SK-N-SH (cell line): Measurements from ENCODE around the gene RAPGEF1. TPM values are rescaled to one million over a fixed set of nuclear protein-coding genes. Genes with fewer than 3 reads are reported as not detected.

ENCODE experiments used
- CTCF ChIA-PET: fragments of 300-600, 350-600 bp; formaldehyde crosslinking; extraction: SDS; loops from one replicate; lab custom pipeline; 2021; lab: Yijun Ruan, JAX
- POLR2A ChIA-PET: fragments of 350-600 bp; sonication (Branson Sonifier 250); formaldehyde crosslinking; extraction: SDS; loops from one replicate; lab custom pipeline; 2020; ENCODE audit warnings: antibody characterized with exemption, inconsistent platforms; lab: Yijun Ruan, JAX
- DNase-seq: peaks from one replicate; pipeline ENCODE4 v3.0.0; 2012
- H2AFZ ChIP-seq: fragments of 200-600 bp; sonication (generic); 2 replicates; pipeline ENCODE4 v1.8.1; 2016; ENCODE audit warnings: antibody characterized with exemption, mild to moderate bottlenecking, low read depth
- H3F3A ChIP-seq: fragments of 200-600 bp; sonication (generic); replicated peaks from 2 replicates; pipeline ENCODE3; 2016; ENCODE audit warnings: antibody characterized with exemption, mild to moderate bottlenecking; ENCODE audit not compliant: insufficient read depth
- H3K27ac ChIP-seq, 2 experiments: fragments of 200-500 bp in 1 of 2; fragments of 200-600 bp in 1 of 2; sonication (Bioruptor generic) in 1 of 2; sonication (generic), shearing (Covaris generic) in 1 of 2; 2 replicates each; pipeline versions ENCODE4 v1.5.1 to v1.6.1; 2014 to 2016; ENCODE audit warnings: low read depth in 2 of 2, inconsistent platforms in 1 of 2, low read length in 1 of 2, mild to moderate bottlenecking in 1 of 2, mixed read lengths in 1 of 2
- H3K27me3 ChIP-seq: fragments of 200-600 bp; sonication (generic), shearing (Covaris generic); 2 replicates; pipeline ENCODE4 v1.6.1; 2016; ENCODE audit warnings: mixed run types; ENCODE audit not compliant: insufficient read depth
- H3K36me3 ChIP-seq, 2 experiments: fragments of 200-500 bp in 1 of 2; fragments of 200-600 bp in 1 of 2; sonication (Bioruptor generic) in 1 of 2; sonication (generic) in 1 of 2; replicated peaks in 1 of 2; 2 replicates each; pipeline versions ENCODE3 to v1.5.1; 2014 to 2016; ENCODE audit warnings: low read length in 1 of 2, mild to moderate bottlenecking in 1 of 2; ENCODE audit not compliant: insufficient read depth in 2 of 2, control insufficient read depth in 1 of 2
- H3K4me1 ChIP-seq, 2 experiments: fragments of 200-500 bp in 1 of 2; fragments of 200-600 bp in 1 of 2; sonication (Bioruptor generic) in 1 of 2; sonication (generic), shearing (Covaris generic) in 1 of 2; 2 replicates each; pipeline versions ENCODE4 v1.5.1 to v1.6.1; 2014 to 2016; ENCODE audit warnings: low read depth in 1 of 2, low read length in 1 of 2, mixed run types in 1 of 2; ENCODE audit not compliant: insufficient read depth in 2 of 2, control insufficient read depth in 1 of 2
- H3K4me2 ChIP-seq: fragments of 200-600 bp; sonication (generic), shearing (Covaris generic); 2 replicates; pipeline ENCODE4 v1.6.1; 2017; ENCODE audit warnings: mixed run types
- H3K4me3 ChIP-seq, 2 experiments: fragments of 200-500 bp in 1 of 2; fragments of 200-600 bp in 1 of 2; sonication (Bioruptor generic) in 1 of 2; sonication (generic), shearing (Covaris generic) in 1 of 2; 2 replicates each; pipeline versions ENCODE4 v1.5.1 to v1.8.1; 2014 to 2016; ENCODE audit warnings: low read depth in 2 of 2, inconsistent platforms in 1 of 2, low read length in 1 of 2, mild to moderate bottlenecking in 1 of 2, mixed read lengths in 1 of 2, moderate library complexity in 1 of 2
- H3K79me2 ChIP-seq: fragments of 200-600 bp; sonication (generic); 2 replicates; pipeline ENCODE4 v1.8.1; 2017; ENCODE audit warnings: mild to moderate bottlenecking; ENCODE audit not compliant: insufficient read depth
- H3K9ac ChIP-seq: fragments of 200-600 bp; sonication (generic); 2 replicates; pipeline ENCODE4 v1.6.1; 2017; ENCODE audit warnings: mixed run types
- H3K9me2 ChIP-seq: fragments of 200-600 bp; sonication (generic); 2 replicates; pipeline ENCODE4 v1.6.1; 2017; ENCODE audit warnings: mixed run types
- H3K9me3 ChIP-seq: fragments of 200-600 bp; sonication (generic); 2 replicates; pipeline ENCODE4 v1.6.1; 2017; ENCODE audit warnings: mixed run types, mild to moderate bottlenecking, moderate library complexity
- H4K20me1 ChIP-seq: fragments of 200-600 bp; sonication (generic); 2 replicates; pipeline ENCODE4 v1.6.1; 2017; ENCODE audit warnings: mild to moderate bottlenecking, mixed run types; ENCODE audit not compliant: insufficient read depth
- FOXJ3 ChIP-seq: sonication (generic); formaldehyde crosslinking; IDR thresholded peaks from 2 replicates; pipeline ENCODE4 v1.5.1; 2020; ENCODE audit warnings: mild to moderate bottlenecking, missing genetic modification reagents
- FOXM1 ChIP-seq: IDR thresholded peaks from 2 replicates; pipeline ENCODE4 v1.4.0; 2012; ENCODE audit warnings: low read depth, mild to moderate bottlenecking
- GABPA ChIP-seq: IDR thresholded peaks from 2 replicates; pipeline ENCODE4 v1.4.0; 2012; ENCODE audit warnings: low read depth, mild to moderate bottlenecking
- IRF3 ChIP-seq: fragments of 150-350 bp; IDR thresholded peaks from 2 replicates; pipeline ENCODE4 v1.6.1; 2016; ENCODE audit warnings: mild to moderate bottlenecking, low read depth, low read length
- NFIC ChIP-seq: IDR thresholded peaks from 2 replicates; pipeline ENCODE4 v1.4.0; 2012; ENCODE audit warnings: borderline replicate concordance
- PBX3 ChIP-seq: IDR thresholded peaks from 2 replicates; pipeline ENCODE4; 2012
- POLR2AphosphoS5 ChIP-seq: IDR thresholded peaks from 2 replicates; pipeline ENCODE4 v1.6.1; 2012; ENCODE audit warnings: low read depth, low read length
- TAF1 ChIP-seq: IDR thresholded peaks from 2 replicates; pipeline ENCODE4 v1.6.1; 2012; ENCODE audit warnings: low read depth, mild to moderate bottlenecking, low read length, moderate library complexity, borderline replicate concordance
- USF1 ChIP-seq: IDR thresholded peaks from 2 replicates; pipeline ENCODE4 v1.4.0; 2012; ENCODE audit warnings: low read depth, borderline replicate concordance
- USF2 ChIP-seq: fragments of 150-350 bp; IDR thresholded peaks from 2 replicates; pipeline ENCODE4 v1.6.1; 2017; ENCODE audit warnings: antibody characterized with exemption, low read length, low read depth, borderline replicate concordance
- ZBTB33 ChIP-seq: IDR thresholded peaks from 2 replicates; pipeline ENCODE4 v1.4.0; 2012; ENCODE audit warnings: low read depth, borderline replicate concordance
- WGBS: methylation state at CpG from one replicate; pipeline ENCODE4 v1.1.6; 2017; ENCODE audit warnings: low lambda C conversion rate; 5-methylcytosine and 5-hydroxymethylcytosine counted together
- polyA plus RNA-seq, 3 experiments: library from polyadenylated mRNA; depleted of rRNA; stranded (reverse); fragments of >200 nt; gene quantifications; 2 replicates each; pipeline ENCODE4 v1.2.3, GENCODE V29; 2012

RAPGEF1 gene
- polyA plus RNA-seq, 1 of the 3 experiments (the other 2 are of a cell fraction): 26.2 TPM

- no peak overlapping the region for H3K4me2 ChIP-seq
- H3K27ac ChIP-seq: no peak overlapping the region
- H3K4me1 ChIP-seq: peaks cover 5 to 7% of the 10 kb centered on the region in 2 experiments; a peak in 2 of 4 replicates
- DNase-seq: no peak
- no peaks in the 10 kb centered on the region for H3K9me3 ChIP-seq
- H3F3A ChIP-seq: no peaks in the 10 kb centered on the region
- H2AFZ ChIP-seq: no peak overlapping the region
- H3K27me3 ChIP-seq: no peaks in the 10 kb centered on the region
- no peaks in the 10 kb centered on the region for H3K9me2 ChIP-seq
- H3K36me3 ChIP-seq: no peaks in the 10 kb centered on the region
- POLR2A ChIA-PET: no interaction called here
- 75% methylated on average over 5 of the region's 5 CpGs for WGBS
- peaks cover 56% of the 10 kb centered on the region for H4K20me1 ChIP-seq
- H3K9ac ChIP-seq: no peak overlapping the region
- no peak overlapping the region for H3K4me3 ChIP-seq
- no peak for TF ChIP-seq GABPA
- TF ChIP-seq IRF3: no peak
- no peak for TF ChIP-seq ZBTB33
- TF ChIP-seq PBX3: no peak
- TF ChIP-seq FOXJ3 (CRISPR knock-in tag): no peak
- TF ChIP-seq FOXM1: no peak
- no peak for TF ChIP-seq USF2
- TF ChIP-seq TAF1: no peak
- no peak for TF ChIP-seq USF1
- TF ChIP-seq POLR2AphosphoS5: no peak
- TF ChIP-seq NFIC: no peak
- H3K79me2 ChIP-seq: peaks cover 24% of the 10 kb centered on the region
- CTCF ChIA-PET: interaction anchor here (1.1 to 1.7 kb wide), 3 partner anchors 10 to 41 kb away, joined by 3 to 8 read pairs (median 5); partner anchors contain the start of gene RAPGEF1
These were observed 41.8 kb downstream of the RAPGEF1 start for GRCh38 chr9:131697908-131698617.
